ENCODE data around the gene PPP1R36.
"Not testable (repeated sequence)": the region's sequence is repeated elsewhere in the genome, so short reads cannot be mapped to it uniquely, and the experiment has no call there.

Gene PPP1R36

DNA sequence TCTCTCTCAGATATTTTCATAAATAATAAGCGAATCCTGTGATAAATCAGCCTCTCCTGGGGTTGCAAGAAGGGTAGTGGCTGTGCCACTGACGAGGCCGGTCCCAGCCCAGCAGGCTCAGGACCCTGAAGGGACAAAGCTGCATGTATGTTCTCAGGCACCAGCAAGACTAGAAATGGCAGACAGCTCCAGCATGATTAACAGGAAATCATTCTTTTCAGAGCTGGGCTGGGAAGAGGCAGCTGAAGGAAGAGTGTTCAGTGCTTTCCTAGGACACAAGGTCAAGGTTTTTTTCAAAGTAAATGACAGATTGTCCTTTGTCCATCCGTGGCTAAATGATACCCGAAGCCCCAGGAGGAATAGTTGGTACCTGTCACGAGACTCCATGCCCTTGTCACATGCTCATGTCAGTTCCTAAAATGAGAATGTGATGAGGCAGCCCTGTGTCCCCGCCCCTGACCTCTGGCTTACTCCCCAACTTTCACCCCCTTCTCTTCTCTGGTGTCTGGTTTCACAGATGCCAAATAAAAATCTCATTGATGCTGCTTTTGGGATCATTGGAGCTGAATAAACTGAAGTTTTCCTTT is 65.1 kb downstream of the PPP1R36 start:
- no peak for DNase-seq

DNA sequence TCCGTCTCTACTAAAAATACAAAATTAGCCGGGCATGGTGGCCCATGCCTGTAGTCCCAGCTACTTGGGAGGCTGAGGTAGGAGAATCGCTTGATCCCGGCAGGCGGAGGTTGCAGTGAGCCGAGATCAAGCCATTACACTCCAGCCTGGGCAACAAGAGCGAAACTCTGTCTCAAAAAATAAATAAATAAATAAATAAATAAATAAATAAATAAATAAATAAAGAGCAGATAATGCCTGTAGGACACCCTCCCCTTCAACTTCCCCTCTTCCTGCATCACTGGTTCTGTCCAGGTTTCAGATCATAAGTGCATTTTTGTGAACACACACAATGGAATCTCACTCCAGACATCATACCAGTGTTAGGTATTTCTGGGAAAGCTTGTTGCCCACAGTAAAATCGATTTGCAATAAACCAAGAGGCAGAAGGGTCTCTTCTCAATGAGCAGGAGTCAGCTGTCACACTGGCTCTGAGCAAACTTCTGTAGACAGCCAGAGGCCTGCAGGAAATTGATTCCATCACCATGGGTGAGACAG is 68.2 kb downstream of the PPP1R36 start:
- DNase-seq = not testable (repeated sequence)

DNA sequence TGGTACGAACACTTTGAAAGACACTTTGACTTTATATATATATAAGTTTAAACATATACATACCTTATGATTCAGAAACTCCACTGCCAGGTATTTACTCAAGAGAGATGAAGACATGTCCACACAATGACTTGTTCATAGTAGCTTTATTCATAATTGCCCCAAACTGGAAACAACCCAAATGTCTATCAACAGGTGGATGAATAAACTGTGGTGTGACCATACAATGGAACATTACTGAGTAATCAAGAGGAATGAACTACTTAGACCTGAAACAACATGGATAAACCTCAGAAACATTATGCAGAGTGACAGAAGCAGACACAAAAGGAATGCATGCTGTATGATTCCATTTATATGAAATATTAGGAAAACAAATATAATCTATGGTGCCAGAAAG is 71.1 kb downstream of the PPP1R36 start:
- DNase-seq = no peak

DNA sequence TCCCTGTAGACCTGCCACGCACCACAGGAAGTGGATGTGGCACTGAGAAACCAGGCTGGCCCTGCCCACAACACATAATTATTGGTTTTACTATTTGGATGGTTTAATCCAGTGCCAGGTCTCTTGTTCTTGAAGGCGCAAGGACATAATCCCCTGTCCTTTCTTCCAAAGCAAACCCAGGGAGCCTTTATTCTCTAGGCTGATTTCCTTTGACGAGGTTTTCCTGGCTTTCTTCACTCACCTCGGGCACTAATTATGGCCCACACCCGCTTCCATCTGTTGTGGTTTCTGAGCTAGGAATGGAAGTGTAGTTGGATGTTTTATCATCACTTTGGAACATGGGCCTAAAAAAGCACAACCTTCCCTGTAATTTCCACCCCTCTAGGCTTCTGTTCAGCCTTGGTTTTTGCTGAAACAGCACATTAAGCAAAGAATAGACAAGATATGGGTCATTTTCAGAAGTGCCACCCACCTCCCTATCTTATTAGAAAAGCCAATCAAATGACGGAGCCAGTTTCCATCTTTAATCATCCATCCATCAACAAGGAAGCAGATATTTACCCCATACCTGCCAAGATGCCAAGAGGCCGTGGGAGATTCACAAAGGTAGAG is 73.9 kb downstream of the PPP1R36 start:
- no peak for DNase-seq

DNA sequence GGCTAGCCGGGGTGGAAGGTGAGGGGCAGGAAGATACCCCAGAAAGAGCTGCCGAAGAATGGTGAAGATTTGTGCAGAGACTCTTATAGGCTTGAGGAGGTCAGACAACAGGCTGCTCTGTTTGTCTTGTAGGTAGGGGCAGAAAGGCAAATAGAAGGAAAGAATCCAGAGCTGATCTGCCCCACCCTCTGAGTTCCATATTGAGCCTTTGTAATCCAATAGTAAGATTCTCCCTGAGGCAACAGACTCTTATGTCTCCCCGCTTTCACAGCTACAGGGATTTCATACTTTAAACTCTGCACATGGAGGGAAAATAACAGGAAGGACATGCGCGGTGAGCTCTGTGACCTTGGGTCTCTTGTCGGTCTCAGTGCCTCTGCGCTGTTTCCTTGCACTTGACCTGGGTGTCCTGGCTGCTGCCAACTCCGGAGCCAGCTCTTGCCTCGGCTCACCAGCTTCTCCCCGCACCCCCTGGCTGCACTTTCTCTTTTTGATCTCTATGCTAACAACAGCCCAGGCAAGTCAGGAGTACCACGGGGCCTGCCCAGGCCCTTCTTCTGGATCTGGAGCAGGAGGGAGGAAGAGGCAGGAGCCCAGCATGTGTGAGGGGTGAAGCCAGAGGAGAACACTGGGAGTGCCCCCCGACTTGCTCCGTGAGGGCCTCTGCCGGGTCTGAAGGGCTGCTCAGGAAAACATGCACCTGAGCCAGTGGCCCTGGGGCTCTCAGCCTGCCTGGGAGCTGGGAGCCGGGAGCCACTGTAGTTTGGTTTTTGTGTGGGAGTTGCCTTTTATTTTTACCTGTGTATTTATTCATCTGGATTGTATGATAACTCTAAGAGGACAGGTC is 75.8 kb downstream of the PPP1R36 start:
- DNase-seq = no peak

DNA sequence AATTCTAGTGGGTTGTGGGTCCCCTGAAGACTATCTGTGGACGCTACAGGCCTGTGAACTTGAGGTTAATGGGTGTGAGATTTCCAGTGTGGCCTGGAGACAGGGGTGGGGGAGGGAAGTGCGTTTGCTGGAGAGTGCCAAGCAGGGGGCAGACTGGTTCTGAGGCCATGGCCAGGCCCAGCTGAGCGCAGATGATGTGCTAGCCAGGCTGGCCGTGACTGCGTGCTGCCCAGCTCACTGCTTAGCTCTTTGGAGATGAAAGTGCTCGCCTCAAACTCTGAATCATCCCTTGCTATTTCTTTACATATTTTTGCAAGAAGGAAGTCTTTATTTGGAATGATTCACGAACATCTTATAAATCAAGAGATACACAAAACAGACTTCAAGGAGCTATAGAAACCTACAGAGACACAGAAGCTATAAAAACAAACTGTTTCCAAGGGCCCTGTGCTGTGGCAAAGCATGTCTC is 79.2 kb downstream of the PPP1R36 start:
- DNase-seq = no peak

DNA sequence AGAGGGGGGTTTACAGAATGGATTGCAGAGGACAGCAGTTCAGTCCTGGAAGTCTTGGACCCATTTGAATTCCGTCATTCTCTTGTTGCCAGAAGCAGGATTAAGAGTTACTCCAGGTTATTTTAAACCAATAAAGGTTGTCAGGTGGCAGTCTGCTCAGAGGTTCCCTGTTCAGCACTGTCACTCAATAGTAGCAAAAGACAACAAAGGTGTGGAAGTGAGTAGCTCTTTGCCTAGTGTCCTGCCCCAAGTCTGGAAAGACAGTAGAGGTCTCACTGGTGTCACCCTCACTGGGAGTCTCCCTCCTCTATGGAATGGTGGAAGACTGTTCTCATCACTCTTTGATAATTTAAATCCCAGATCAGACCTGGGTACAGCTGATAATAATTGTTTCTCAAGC is 81.0 kb downstream of the PPP1R36 start:
- DNase-seq = no peak

DNA sequence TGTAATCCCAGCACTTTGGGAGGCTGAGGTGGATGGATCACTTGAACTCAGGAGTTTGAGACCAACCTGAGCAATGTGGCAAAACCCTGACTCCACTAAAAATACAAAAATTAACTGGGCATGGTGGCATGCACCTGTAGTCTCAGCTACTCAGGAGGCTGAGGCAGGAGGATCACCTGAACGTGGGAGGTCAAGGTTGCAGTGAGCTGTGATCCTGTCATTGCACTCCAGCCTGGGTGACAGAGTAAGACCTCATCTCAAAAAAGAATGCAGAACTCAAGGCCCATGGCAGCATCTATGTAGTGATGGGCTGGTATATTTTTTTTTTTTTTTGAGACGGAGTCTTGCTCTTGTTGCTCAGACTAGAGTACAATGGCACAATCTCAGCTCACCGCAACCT is 81.5 kb downstream of the PPP1R36 start:
- not testable (repeated sequence) for DNase-seq

DNA sequence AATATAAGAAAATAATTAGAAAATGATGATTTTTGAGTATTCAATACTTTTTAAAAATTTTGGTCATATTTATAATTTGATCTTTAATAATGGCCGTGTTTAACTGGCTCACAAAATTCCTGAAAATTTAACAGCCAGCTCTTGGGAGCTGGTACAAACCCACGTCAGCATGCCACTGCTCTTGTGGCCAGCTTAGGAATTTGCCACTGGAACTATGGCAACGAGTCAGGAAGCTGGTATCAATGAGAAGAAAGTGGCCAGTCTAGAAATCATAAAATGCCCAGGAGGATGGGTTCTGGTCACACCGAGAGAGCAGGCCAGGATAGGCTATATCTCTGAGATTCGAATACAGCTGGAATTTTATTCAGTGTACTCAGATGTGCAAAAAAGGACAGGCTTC is 82.3 kb downstream of the PPP1R36 start:
- no peak for DNase-seq

DNA sequence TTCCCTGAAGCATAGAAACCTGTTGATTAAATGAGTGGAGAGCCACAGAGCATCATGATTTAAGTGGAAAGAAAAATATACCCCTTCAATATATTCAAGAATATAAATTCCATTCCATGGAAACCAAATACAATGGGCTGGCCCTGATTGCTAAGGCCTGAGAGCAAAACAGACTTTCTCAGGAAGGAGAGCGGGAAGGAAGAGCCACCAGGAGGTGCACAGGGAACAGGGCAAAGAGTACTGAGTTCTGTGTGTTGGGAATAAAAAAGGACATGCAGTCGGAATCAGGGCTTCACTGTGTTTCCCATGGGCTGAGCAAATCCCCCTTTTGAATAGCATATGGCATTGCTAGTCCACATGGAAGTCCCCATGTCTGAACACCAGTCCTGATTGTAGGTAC is 84.8 kb downstream of the PPP1R36 start:
- DNase-seq = no peak

DNA sequence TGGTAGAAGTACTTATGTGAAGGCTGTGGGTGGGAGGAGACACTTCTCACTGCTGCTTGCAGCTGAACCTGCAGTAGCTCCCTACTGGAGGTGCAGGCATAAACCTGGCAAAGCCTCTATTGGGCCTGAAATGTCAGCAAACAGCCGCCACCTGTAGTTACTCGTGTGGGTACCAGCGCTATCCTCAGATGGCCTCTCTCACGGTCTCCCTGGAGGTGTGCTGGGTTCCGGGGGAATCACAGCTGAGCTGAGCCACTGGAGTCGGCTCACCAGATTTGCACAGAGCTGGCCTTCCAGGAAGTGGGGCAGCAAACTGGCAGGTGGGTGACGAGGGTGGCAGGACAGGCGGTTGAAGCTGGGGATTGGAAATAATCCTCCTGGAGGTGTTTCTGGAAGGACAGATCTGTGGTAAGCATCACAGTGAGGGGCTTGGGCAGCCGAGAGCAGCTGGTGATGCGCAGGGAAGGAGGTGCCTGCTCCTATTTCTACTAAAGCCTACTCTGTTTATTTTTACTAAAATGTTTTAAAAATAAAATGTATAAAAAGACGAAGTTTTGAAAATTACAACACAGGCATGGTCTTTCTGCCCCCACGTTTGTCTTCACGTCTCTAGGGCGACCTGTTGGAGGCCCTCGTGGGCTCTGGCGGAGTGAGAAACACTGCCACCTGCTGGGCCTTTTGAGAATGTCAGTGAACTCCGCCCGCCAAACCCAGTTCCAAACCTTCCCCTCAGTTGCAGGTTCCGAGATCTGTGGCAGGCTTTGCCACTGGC is 86.6 kb downstream of the PPP1R36 start:
- peak; percentile 59 for DNase-seq

DNA sequence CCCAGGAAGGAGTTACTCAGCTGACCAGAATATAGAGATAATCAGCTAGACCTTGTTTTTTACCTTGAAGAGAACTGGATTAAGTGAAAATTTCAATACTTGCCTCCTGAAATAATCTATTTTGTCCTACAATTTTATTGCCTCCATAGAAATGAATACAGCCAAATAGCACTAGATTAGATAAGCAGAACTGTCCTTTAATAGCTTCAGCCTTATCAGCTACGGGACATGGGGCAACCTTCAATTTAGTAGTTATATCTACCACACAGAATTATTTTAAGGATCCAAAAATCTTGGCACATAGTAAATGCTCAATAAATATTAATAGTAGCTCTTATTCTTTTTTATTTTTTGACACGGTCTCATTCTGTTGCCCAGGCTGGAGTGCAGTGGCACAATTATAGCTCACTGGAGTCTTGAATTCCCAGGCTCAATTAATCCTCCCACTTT is 87.2 kb downstream of the PPP1R36 start:
- no peak for DNase-seq

DNA sequence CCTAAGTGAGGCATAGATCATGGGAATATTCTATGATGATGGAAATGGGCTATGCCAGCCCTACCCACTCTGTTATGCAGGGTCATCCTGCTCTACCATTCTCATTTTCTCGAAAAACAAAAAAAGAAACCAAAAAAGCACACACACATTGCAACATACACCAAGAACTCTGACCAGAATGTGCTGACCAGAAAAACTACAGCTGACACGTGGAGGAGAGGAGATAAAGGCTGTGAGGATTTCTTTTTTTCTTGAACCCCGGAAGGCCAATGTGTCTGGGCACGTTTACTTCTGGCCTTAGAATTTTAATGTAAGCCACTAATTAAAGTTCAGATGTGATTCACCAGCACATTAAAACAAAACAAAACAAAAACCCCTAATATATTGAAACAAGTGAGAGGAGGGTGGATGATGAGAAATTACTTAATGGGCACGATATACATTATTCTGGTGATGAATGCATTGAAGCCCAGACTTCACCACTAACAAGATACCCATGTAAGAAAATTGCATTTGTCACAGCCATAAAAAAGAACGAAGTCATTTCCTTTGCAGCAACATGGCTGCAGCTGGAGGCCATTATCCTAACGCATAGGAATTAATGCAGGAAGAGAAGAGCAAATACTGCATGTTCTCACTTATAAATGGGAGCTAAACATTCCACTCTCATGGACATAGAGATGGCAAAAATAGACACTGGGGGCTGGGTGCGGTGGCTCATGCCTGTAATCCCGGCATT is 88.1 kb downstream of the PPP1R36 start:
- no peak for DNase-seq

DNA sequence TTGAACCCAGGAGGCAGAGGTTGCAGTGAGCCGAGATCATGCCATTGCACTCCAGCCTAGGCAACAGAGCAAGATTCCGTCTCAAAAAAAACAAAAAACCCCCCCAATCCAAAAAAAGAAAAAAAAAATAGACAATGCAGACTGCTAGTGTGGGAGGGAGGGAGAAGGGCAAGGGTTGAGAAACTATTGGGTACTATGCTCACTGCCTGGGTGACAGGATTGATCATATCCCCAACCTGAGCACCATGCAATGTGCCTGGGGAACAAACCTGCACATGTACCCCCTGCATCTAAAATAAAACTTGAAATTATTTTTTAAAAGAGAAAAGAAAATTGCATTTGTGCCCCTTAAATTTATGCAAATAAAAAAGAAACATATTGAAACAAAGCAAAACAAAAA is 88.9 kb downstream of the PPP1R36 start:
- DNase-seq = no peak

Measured in stimulated activated naive CD4-positive, alpha-beta T cell treated with Interleukin-2 at 50 U/mL for 16 hours (primary cell).